ENCODE data around the gene ARHGEF28.
A peak's percentile ranks its signal among the peaks of the same experiment; 100 is the strongest.

The ARHGEF28 gene

GRCh38 chr5:73960426-73960825 is 334.4 kb downstream of the ARHGEF28 start:
- Histone ChIP-seq H3K79me2 (ENCODE audit: control insufficient read depth, low read length) (no peaks in the 10 kb centered on the region), H3K4me3 (ENCODE audit: low read length) (peak overlapping the region; percentile 54), H3K36me3 (ENCODE audit: control insufficient read depth, low read length) (no peaks in the 10 kb centered on the region; the same call in 1 of the 2 replicates), H3F3A (ENCODE audit: control insufficient read depth, insufficient read depth) (peaks cover 13% of the 10 kb centered on the region), H4K20me1 (ENCODE audit: control insufficient read depth, insufficient read depth, low read depth, low read length) (no peaks in the 10 kb centered on the region), H3K27ac (ENCODE audit: low read depth, low read length) (peak overlapping the region; percentile 93), H3K4me1 (ENCODE audit: control insufficient read depth, low read length) (peaks cover 60% of the 10 kb centered on the region), H3K4me2 (ENCODE audit: low read length) (peak overlapping the region; percentile 67), H3K9me2 (replicated peaks; ENCODE audit: control insufficient read depth, low read length) (no peaks in the 10 kb centered on the region), H3K27me3 (ENCODE audit: control insufficient read depth, low read length) (no peaks in the 10 kb centered on the region), H3K9me3 (ENCODE audit: control insufficient read depth, insufficient read depth, low read length) (no peaks in the 10 kb centered on the region)
- TF ChIP-seq CTCF (IDR thresholded peaks at IDR 0.05; ENCODE audit: low read depth, low read length, poor library complexity, severe bottlenecking) (no peak), EZH2phosphoT487 (IDR thresholded peaks at IDR 0.05; ENCODE audit: borderline replicate concordance, low read length) (no peak)

GRCh38 chr5:73962801-73963425 is 336.9 kb downstream of the ARHGEF28 start:
- Histone ChIP-seq H3K4me3 (ENCODE audit: low read length) (no peak overlapping the region), H3K4me1 (ENCODE audit: control insufficient read depth, low read length) (peaks cover 54% of the 10 kb centered on the region)

GRCh38 chr5:73964352-73964865 is 338.4 kb downstream of the ARHGEF28 start:
- Histone ChIP-seq H3K27me3 (ENCODE audit: control insufficient read depth, low read length) (no peaks in the 10 kb centered on the region), H3K79me2 (ENCODE audit: control insufficient read depth, low read length) (no peaks in the 10 kb centered on the region), H3K9me3 (ENCODE audit: control insufficient read depth, insufficient read depth, low read length) (no peaks in the 10 kb centered on the region), H3K4me2 (ENCODE audit: low read length) (peak overlapping the region; percentile 19), H3K4me1 (ENCODE audit: control insufficient read depth, low read length) (peaks cover 39% of the 10 kb centered on the region), H3K9me2 (replicated peaks; ENCODE audit: control insufficient read depth, low read length) (no peaks in the 10 kb centered on the region), H3K27ac (ENCODE audit: low read depth, low read length) (no peak overlapping the region), H4K20me1 (ENCODE audit: control insufficient read depth, insufficient read depth, low read depth, low read length) (no peaks in the 10 kb centered on the region), H3K4me3 (ENCODE audit: low read length) (no peak overlapping the region), H3K36me3 (ENCODE audit: control insufficient read depth, low read length) (no peaks in the 10 kb centered on the region; the same call in 1 of the 2 replicates), H3F3A (ENCODE audit: control insufficient read depth, insufficient read depth) (peaks cover 9% of the 10 kb centered on the region)
- TF ChIP-seq EZH2phosphoT487 (IDR thresholded peaks at IDR 0.05; ENCODE audit: borderline replicate concordance, low read length) (no peak), CTCF (IDR thresholded peaks at IDR 0.05; ENCODE audit: low read depth, low read length, poor library complexity, severe bottlenecking) (no peak)

More at GRCh38 chr5:73962801-73963425, 336.9 kb downstream of the ARHGEF28 start:
- Histone ChIP-seq H3K9me3 (ENCODE audit: control insufficient read depth, insufficient read depth, low read length) (no peaks in the 10 kb centered on the region), H3K9me2 (replicated peaks; ENCODE audit: control insufficient read depth, low read length) (no peaks in the 10 kb centered on the region), H3K36me3 (ENCODE audit: control insufficient read depth, low read length) (no peaks in the 10 kb centered on the region; the same call in 1 of the 2 replicates), H3F3A (ENCODE audit: control insufficient read depth, insufficient read depth) (peaks cover 13% of the 10 kb centered on the region), H3K27me3 (ENCODE audit: control insufficient read depth, low read length) (no peaks in the 10 kb centered on the region), H4K20me1 (ENCODE audit: control insufficient read depth, insufficient read depth, low read depth, low read length) (no peaks in the 10 kb centered on the region), H3K79me2 (ENCODE audit: control insufficient read depth, low read length) (no peaks in the 10 kb centered on the region), H3K4me2 (ENCODE audit: low read length) (no peak overlapping the region), H3K27ac (ENCODE audit: low read depth, low read length) (no peak overlapping the region)
- no peak for TF ChIP-seq CTCF (IDR thresholded peaks at IDR 0.05; ENCODE audit: low read depth, low read length, poor library complexity, severe bottlenecking)
- TF ChIP-seq EZH2phosphoT487 (IDR thresholded peaks at IDR 0.05; ENCODE audit: borderline replicate concordance, low read length) = no peak

Data from DOHH2 (cell line).